H1 (cell line): ENCODE results near the gene LPP. TPM values are rescaled to one million over a fixed set of nuclear protein-coding genes. Genes with fewer than 3 reads are reported as not detected.

ENCODE experiments used
- CTCF ChIA-PET: fragments of 300-600 bp; sonication (Branson Sonifier 250); formaldehyde crosslinking; loops from one replicate; lab custom pipeline; 2021; ENCODE audit not compliant: partially characterized antibody; lab: Charles Lee
- POLR2A ChIA-PET: fragments of 300-600 bp; sonication (Branson Sonifier 250); formaldehyde crosslinking; loops from one replicate; lab custom pipeline; 2021; ENCODE audit warnings: inconsistent platforms; ENCODE audit not compliant: partially characterized antibody; lab: Charles Lee
- DNase-seq, 2 experiments: peaks; one replicate each; pipeline versions ENCODE4 v3.0.0 to v3.0.0-alpha.2; 2010 to 2022; ENCODE audit warnings: low spot score in 2 of 2, low read depth in 1 of 2, mixed read lengths in 1 of 2
- FAIRE-seq: peaks from 2 replicates; lab custom pipeline; 2011; peaks lifted over from hg19 to GRCh38; lab: Jason Lieb, UNC
- H2AFZ ChIP-seq: 2 replicates; pipeline ENCODE4 v1.8.1; 2012; ENCODE audit warnings: low read length, inconsistent platforms
- H2AK5ac ChIP-seq: 2 replicates; pipeline ENCODE4 v1.6.1; 2013; ENCODE audit warnings: low read depth, low read length
- H2BK120ac ChIP-seq: replicated peaks from 2 replicates; pipeline ENCODE3; 2013; ENCODE audit warnings: low read depth, low read length, inconsistent platforms
- H2BK12ac ChIP-seq: 2 replicates; pipeline ENCODE4 v1.6.1; 2013; ENCODE audit warnings: low read depth, low read length
- H2BK15ac ChIP-seq: 2 replicates; pipeline ENCODE4 v1.6.1; 2013; ENCODE audit warnings: low read length
- H2BK20ac ChIP-seq: 2 replicates; pipeline ENCODE4 v1.6.1; 2013; ENCODE audit warnings: low read length
- H2BK5ac ChIP-seq: 2 replicates; pipeline ENCODE4 v1.6.1; 2013; ENCODE audit warnings: low read depth, low read length
- H3K14ac ChIP-seq: 2 replicates; pipeline ENCODE4 v1.6.1; 2013; ENCODE audit warnings: inconsistent platforms; ENCODE audit not compliant: insufficient read length
- H3K18ac ChIP-seq: 2 replicates; pipeline ENCODE4 v1.6.1; 2013; ENCODE audit warnings: low read length; ENCODE audit errors: extremely low read depth
- H3K23ac ChIP-seq: 2 replicates; pipeline ENCODE4 v1.6.1; 2013; ENCODE audit warnings: inconsistent platforms; ENCODE audit not compliant: insufficient read length
- H3K23me2 ChIP-seq: 2 replicates; pipeline ENCODE4 v1.6.1; 2013; ENCODE audit warnings: low read depth, low read length
- H3K27ac ChIP-seq: 2 replicates; pipeline ENCODE4 v1.6.1; 2011; ENCODE audit warnings: low read depth, low read length, inconsistent platforms
- H3K27me3 ChIP-seq, 4 experiments: replicated peaks in 1 of 4; 1 replicate in 1 of 4; 2 replicates in 3 of 4; pipeline versions ENCODE4 v1.6.1 to v1.8.1; 2011 to 2013; ENCODE audit warnings: low read length in 3 of 4, mild to moderate bottlenecking in 3 of 4, inconsistent platforms in 2 of 4, mixed read lengths in 2 of 4, moderate library complexity in 1 of 4; ENCODE audit not compliant: control insufficient read depth in 3 of 4, insufficient read depth in 3 of 4; ENCODE audit errors: extremely low read depth in 1 of 4
- H3K36me3 ChIP-seq, 4 experiments: 2 replicates each; pipeline versions ENCODE4 v1.6.1 to v1.8.1; 2011 to 2013; ENCODE audit warnings: mild to moderate bottlenecking in 4 of 4, low read length in 3 of 4, moderate library complexity in 2 of 4, control low read depth in 1 of 4, inconsistent platforms in 1 of 4; ENCODE audit not compliant: insufficient read depth in 4 of 4, control insufficient read depth in 2 of 4
- H3K4ac ChIP-seq: replicated peaks from 2 replicates; pipeline ENCODE3; 2013; ENCODE audit warnings: low read length, low read depth, mixed read lengths, inconsistent platforms; ENCODE audit not compliant: insufficient read length
- H3K4me1 ChIP-seq, 4 experiments: replicated peaks in 1 of 4; 1 replicate in 1 of 4; 2 replicates in 3 of 4; pipeline versions ENCODE4 v1.6.1 to v1.8.1; 2011 to 2013; ENCODE audit warnings: low read length in 3 of 4, inconsistent platforms in 2 of 4, mixed read lengths in 1 of 4; ENCODE audit not compliant: insufficient read depth in 4 of 4, control insufficient read depth in 3 of 4
- H3K4me2 ChIP-seq, 2 experiments: 2 replicates each; pipeline versions ENCODE4 v1.6.1 to v1.8.1; 2011 to 2013; ENCODE audit warnings: low read depth in 2 of 2, low read length in 2 of 2, control low read depth in 1 of 2, inconsistent platforms in 1 of 2, mild to moderate bottlenecking in 1 of 2; ENCODE audit not compliant: insufficient read depth in 1 of 2
- H3K4me3 ChIP-seq, 4 experiments: fragments of 200-600, 300-600 bp in 1 of 4; sonication (generic), shearing (Covaris generic), sonication (Bioruptor Twin) in 1 of 4; 2 replicates each; pipeline versions ENCODE4 v1.5.1 to v1.8.1; 2011 to 2016; ENCODE audit warnings: low read length in 4 of 4, low read depth in 3 of 4, control low read depth in 2 of 4, inconsistent platforms in 2 of 4, mild to moderate bottlenecking in 2 of 4, mixed read lengths in 1 of 4, moderate library complexity in 1 of 4; ENCODE audit not compliant: insufficient read depth in 2 of 4; ENCODE audit errors: extremely low read depth in 1 of 4
- H3K56ac ChIP-seq: replicated peaks from 2 replicates; pipeline ENCODE3; 2013; ENCODE audit warnings: low read depth, mild to moderate bottlenecking, mixed read lengths, low read length, inconsistent platforms; ENCODE audit not compliant: insufficient read length
- H3K79me1 ChIP-seq: 2 replicates; pipeline ENCODE4 v1.6.1; 2013; ENCODE audit warnings: low read depth, low read length, control low read depth
- H3K79me2 ChIP-seq, 2 experiments: 2 replicates each; pipeline versions ENCODE4 v1.6.1 to v1.8.1; 2012 to 2013; ENCODE audit warnings: low read length in 2 of 2, mild to moderate bottlenecking in 2 of 2, inconsistent platforms in 1 of 2; ENCODE audit not compliant: insufficient read depth in 2 of 2, control insufficient read depth in 1 of 2
- H3K9ac ChIP-seq, 4 experiments: replicated peaks in 1 of 4; 1 replicate in 1 of 4; 2 replicates in 3 of 4; pipeline versions ENCODE4 v1.6.1 to v1.8.1; 2011 to 2013; ENCODE audit warnings: low read depth in 3 of 4, low read length in 3 of 4, control low read depth in 2 of 4, mild to moderate bottlenecking in 2 of 4, moderate library complexity in 2 of 4, inconsistent platforms in 1 of 4; ENCODE audit errors: extremely low read depth in 1 of 4
- H3K9me3 ChIP-seq, 2 experiments: 2 replicates each; pipeline versions ENCODE4 v1.6.1 to v1.8.1; 2012 to 2013; ENCODE audit warnings: mild to moderate bottlenecking in 2 of 2, moderate library complexity in 2 of 2, control low read depth in 1 of 2, inconsistent platforms in 1 of 2, low read depth in 1 of 2, low read length in 1 of 2, mixed read lengths in 1 of 2; ENCODE audit not compliant: insufficient read depth in 2 of 2
- H4K20me1 ChIP-seq, 2 experiments: replicated peaks in 1 of 2; 2 replicates each; pipeline versions ENCODE3 to v1.8.1; 2011 to 2013; ENCODE audit warnings: inconsistent platforms in 2 of 2, low read length in 2 of 2, mild to moderate bottlenecking in 1 of 2; ENCODE audit not compliant: insufficient read depth in 2 of 2, control insufficient read depth in 1 of 2
- H4K5ac ChIP-seq: 2 replicates; pipeline ENCODE4 v1.6.1; 2013; ENCODE audit warnings: low read length, low read depth, mixed read lengths, inconsistent platforms; ENCODE audit not compliant: insufficient read length
- H4K8ac ChIP-seq: 2 replicates; pipeline ENCODE4 v1.8.0; 2013; ENCODE audit warnings: mild to moderate bottlenecking, moderate library complexity, low read length, inconsistent platforms; ENCODE audit not compliant: insufficient read depth; ENCODE audit errors: extremely low read depth
- H4K91ac ChIP-seq: replicated peaks from 2 replicates; pipeline ENCODE3; 2013; ENCODE audit warnings: low read length, mixed read lengths, inconsistent platforms; ENCODE audit not compliant: insufficient read length
- KDM4A ChIP-seq: IDR thresholded peaks from one replicate; pipeline ENCODE4 v1.7.1; 2012; ENCODE audit warnings: low read depth, mild to moderate bottlenecking, moderate library complexity, low read length, inconsistent platforms; ENCODE audit not compliant: severe bottlenecking
- PHF8 ChIP-seq: fragments of 200-600 bp; sonication (generic); conservative IDR thresholded peaks from 2 replicates; pipeline ENCODE4 v1.7.1; 2012; ENCODE audit warnings: low read depth, mild to moderate bottlenecking, inconsistent platforms, low read length, moderate library complexity
- RFX5 ChIP-seq: IDR thresholded peaks from 2 replicates; pipeline ENCODE4 v1.6.1; 2011; ENCODE audit warnings: low read depth, low read length, improper control_type of control experiment, borderline replicate concordance
- SP4 ChIP-seq: IDR thresholded peaks from 2 replicates; pipeline ENCODE4 v1.6.1; 2012; ENCODE audit warnings: low read length, inconsistent platforms
- SUZ12 ChIP-seq: fragments of 200-600 bp; sonication (generic); IDR thresholded peaks from 2 replicates; pipeline ENCODE4 v1.6.1; 2012; ENCODE audit warnings: mild to moderate bottlenecking, inconsistent platforms, low read length, moderate library complexity, mixed read lengths
- WGBS, 2 experiments: shearing (Covaris generic) in 1 of 2; methylation state at CpG; one replicate each; pipeline versions ENCODE4 v1.1.6 to v1.1.7; 2013 to 2015; ENCODE audit warnings: low lambda C conversion rate in 2 of 2, mixed read lengths in 2 of 2, inconsistent platforms in 1 of 2, low coverage in 1 of 2, missing lambda C conversion rate in 1 of 2; ENCODE audit not compliant: insufficient replicate concordance in 2 of 2, insufficient coverage in 1 of 2, insufficient read length in 1 of 2; ENCODE audit errors: extremely low coverage in 1 of 2, missing lambda C conversion rate in 1 of 2; 5-methylcytosine and 5-hydroxymethylcytosine counted together
- polyA plus RNA-seq, 7 experiments: library from polyadenylated mRNA; depleted of rRNA in 3 of 7; stranded (reverse) in 5 of 7; unstranded in 2 of 7; fragments of >200 nt in 5 of 7; fragments of 200-250 nt in 2 of 7; gene quantifications; 1 replicate in 5 of 7; 2 replicates in 1 of 7; 4 replicates in 1 of 7; pipeline versions ENCODE4 v1.2.1 to v1.2.3, GENCODE V29; 2011 to 2013; ENCODE audit warnings: missing spikeins in 2 of 7, mixed read lengths in 2 of 7
- total RNA-seq: library from RNA; stranded (reverse); fragmentation: NEBNext Ultra II Directional; extraction: Animal tissue kit (Norgen Biotek cat#: 25700); gene quantifications from 2 replicates; pipeline ENCODE4 v1.2.1, GENCODE V29; 2021

LPP gene
- total and polyA plus RNA-seq, 2 of the 8 experiments (the other 6 are each of a cell fraction or from before 2014, with no cell fraction given), result 10.0 to 53.3 TPM

DNA sequence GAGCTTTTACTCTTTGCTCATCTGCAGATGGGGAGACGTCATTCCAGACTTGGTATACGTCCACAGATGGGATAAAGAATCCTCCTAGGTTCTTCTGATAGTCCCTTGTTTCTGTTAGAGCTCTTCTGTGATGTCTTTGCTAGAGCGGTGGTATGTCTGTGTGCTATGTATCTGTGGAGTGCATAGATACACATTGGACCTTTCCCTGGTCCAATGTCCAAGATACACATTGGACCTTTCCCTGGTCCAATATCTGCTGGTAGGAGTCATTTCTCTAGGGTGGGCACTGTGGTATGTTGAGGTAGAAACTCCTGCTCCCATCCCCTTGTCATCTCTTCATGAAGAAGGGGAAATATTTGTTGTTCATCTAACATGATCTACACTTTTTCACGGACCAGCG, 47.5 kb upstream of the LPP start:
- CTCF ChIA-PET, result interaction anchor here (1.1 to 2.1 kb wide), 4 partner anchors 10 to 366 kb away, joined by 3 to 6 read pairs (median 3); no protein-coding TSS in a partner anchor
- POLR2A ChIA-PET, result interaction anchor here (1.6 kb wide), 1 partner anchor 47 kb away, joined by 8 read pairs; the partner anchor contains the start of gene LPP
- DNase-seq (no peak), FAIRE-seq (no peak)
- Histone ChIP-seq H3K14ac (no peak overlapping the region), H4K8ac (no peak overlapping the region), H3K27ac (no peak overlapping the region), H3K9ac (no peak overlapping the region), H3K4me3 (no peak overlapping the region), H3K4ac (no peak overlapping the region), H3K27me3 (no peaks in the 10 kb centered on the region; a peak in 1 of 7 replicates), H3K79me1 (no peaks in the 10 kb centered on the region), H3K56ac (no peak overlapping the region), H4K5ac (no peak overlapping the region), H3K36me3 (no peaks in the 10 kb centered on the region), H2BK120ac (no peak overlapping the region), H3K9me3 (no peaks in the 10 kb centered on the region), H2AFZ (no peak overlapping the region), H2BK5ac (no peak overlapping the region), H3K4me1 (peaks cover 0 to 3% (median 0%) of the 10 kb centered on the region in 4 experiments; a peak in 2 of 7 replicates), H2BK20ac (no peak overlapping the region), H2AK5ac (no peak overlapping the region), H2BK12ac (no peak overlapping the region), H4K91ac (no peak overlapping the region), H3K4me2 (peak overlapping the region in 1 of 2 experiments; percentile 25; a peak in 1 of 4 replicates), H2BK15ac (peak overlapping the region; percentile 73; the same call in 1 of the 2 replicates), H3K23me2 (no peaks in the 10 kb centered on the region), H3K79me2 (no peaks in the 10 kb centered on the region), H3K18ac (no peak overlapping the region), H4K20me1 (no peaks in the 10 kb centered on the region), H3K23ac (no peak overlapping the region)
- WGBS, 2 experiments, result 90% methylated on average over 5 of the region's 5 CpGs; no CpG with 5 or more reads in 1 of the 2 experiments
- no peak for TF ChIP-seq KDM4A
- no peak for TF ChIP-seq SUZ12
- TF ChIP-seq PHF8, result no peak
- no peak for TF ChIP-seq RFX5
- TF ChIP-seq SP4, result no peak
